IMR-90 (cell line): Measurements from ENCODE around the gene TGFBR2. TPM values are rescaled to one million over a fixed set of nuclear protein-coding genes. Genes with fewer than 3 reads are reported as not detected.

Experiments
- ATAC-seq: fragments of 200-7000 bp; cut with Tn5 transposase; 2 replicates; pipeline ENCODE4 v1.9.1; 2020; ENCODE audit warnings: low read depth, mild to moderate bottlenecking, moderate library complexity
- BruUV-seq: library from RNA; stranded (reverse); fragments of 400-500 nt; replicated peaks from 2 replicates; lab custom pipeline; 2021; lab: Mats Ljungman, UMichigan
- CTCF ChIA-PET: fragments of 300-600 bp; formaldehyde crosslinking; extraction: SDS; loops from one replicate; lab custom pipeline; 2021; ENCODE audit warnings: antibody characterized with exemption; lab: Yijun Ruan, JAX
- POLR2A ChIA-PET: fragments of 300-600 bp; sonication (Branson Sonifier 250); formaldehyde crosslinking; loops from one replicate; lab custom pipeline; 2022; ENCODE audit warnings: antibody characterized with exemption; ENCODE audit not compliant: unreplicated experiment; lab: Charles Lee
- DNase-seq: peaks from one replicate; pipeline ENCODE4 v3.0.0; 2013
- H2AFZ ChIP-seq: replicated peaks from 2 replicates; pipeline ENCODE3; 2013; ENCODE audit warnings: low read length, mild to moderate bottlenecking; ENCODE audit not compliant: poor library complexity
- H2AK5ac ChIP-seq: 2 replicates; pipeline ENCODE4 v1.6.1; 2013; ENCODE audit warnings: low read depth, low read length, inconsistent platforms
- H2AK9ac ChIP-seq: replicated peaks from 2 replicates; pipeline ENCODE3; 2013; ENCODE audit warnings: mild to moderate bottlenecking, low read depth, low read length, moderate library complexity; ENCODE audit not compliant: poor library complexity
- H2BK120ac ChIP-seq: 2 replicates; pipeline ENCODE4 v1.6.1; 2013; ENCODE audit warnings: low read depth, low read length, inconsistent platforms
- H2BK15ac ChIP-seq: 3 replicates; pipeline ENCODE4 v1.6.1; 2013; ENCODE audit warnings: low read depth, low read length, inconsistent platforms
- H2BK20ac ChIP-seq: 2 replicates; pipeline ENCODE4 v1.6.1; 2013; ENCODE audit warnings: low read depth, mild to moderate bottlenecking, inconsistent platforms, low read length, moderate library complexity
- H2BK5ac ChIP-seq: 2 replicates; pipeline ENCODE4 v1.6.1; 2013; ENCODE audit warnings: mild to moderate bottlenecking, low read depth, low read length, inconsistent platforms; ENCODE audit not compliant: poor library complexity, severe bottlenecking
- H3K14ac ChIP-seq: replicated peaks from 2 replicates; pipeline ENCODE4 v1.6.1; 2013; ENCODE audit warnings: low read depth, low read length, inconsistent platforms
- H3K18ac ChIP-seq: 2 replicates; pipeline ENCODE4 v1.6.1; 2013; ENCODE audit warnings: low read depth, low read length, control low read depth
- H3K23ac ChIP-seq: 2 replicates; pipeline ENCODE4 v1.6.1; 2013; ENCODE audit warnings: low read depth, low read length, inconsistent platforms
- H3K27ac ChIP-seq: 2 replicates; pipeline ENCODE4 v1.5.1; 2013; ENCODE audit warnings: mild to moderate bottlenecking, control low read depth, low read length; ENCODE audit not compliant: insufficient read depth
- H3K27me3 ChIP-seq: 2 replicates; pipeline ENCODE4 v1.6.1; 2013; ENCODE audit warnings: low read length; ENCODE audit not compliant: control insufficient read depth, insufficient read depth
- H3K36me3 ChIP-seq: 2 replicates; pipeline ENCODE4 v1.6.1; 2013; ENCODE audit warnings: low read length, mixed read lengths; ENCODE audit not compliant: control insufficient read depth, insufficient read depth
- H3K4ac ChIP-seq: 2 replicates; pipeline ENCODE4 v1.6.1; 2013; ENCODE audit warnings: low read depth, low read length, inconsistent platforms
- H3K4me1 ChIP-seq: 2 replicates; pipeline ENCODE4 v1.6.1; 2013; ENCODE audit warnings: low read length, mixed read lengths; ENCODE audit not compliant: control insufficient read depth, insufficient read depth
- H3K4me2 ChIP-seq: 2 replicates; pipeline ENCODE4 v1.6.1; 2013; ENCODE audit warnings: low read depth, mild to moderate bottlenecking, control low read depth, low read length, moderate library complexity
- H3K4me3 ChIP-seq: 2 replicates; pipeline ENCODE4 v1.5.1; 2013; ENCODE audit warnings: low read depth, mild to moderate bottlenecking, control low read depth, low read length, moderate library complexity; ENCODE audit not compliant: insufficient read depth
- H3K56ac ChIP-seq: 2 replicates; pipeline ENCODE4 v1.6.1; 2013; ENCODE audit warnings: low read length, inconsistent platforms; ENCODE audit not compliant: insufficient read depth; ENCODE audit errors: extremely low read depth
- H3K79me1 ChIP-seq, 2 experiments: 2 replicates each; pipeline ENCODE4 v1.6.1; 2013; ENCODE audit warnings: low read length in 2 of 2, inconsistent platforms in 1 of 2, low read depth in 1 of 2
- H3K9ac ChIP-seq: 2 replicates; pipeline ENCODE4 v1.6.1; 2013; ENCODE audit warnings: low read depth, low read length, control low read depth
- H3K9me1 ChIP-seq: 2 replicates; pipeline ENCODE4 v1.6.1; 2013; ENCODE audit warnings: low read length, inconsistent platforms; ENCODE audit not compliant: insufficient read depth
- H3K9me3 ChIP-seq: 2 replicates; pipeline ENCODE4 v1.6.1; 2013; ENCODE audit warnings: low read length; ENCODE audit not compliant: control insufficient read depth, insufficient read depth
- H4K20me1 ChIP-seq: 2 replicates; pipeline ENCODE4 v1.6.1; 2013; ENCODE audit warnings: low read length, inconsistent platforms; ENCODE audit not compliant: insufficient read depth
- H4K5ac ChIP-seq: 2 replicates; pipeline ENCODE4 v1.6.1; 2013; ENCODE audit warnings: mild to moderate bottlenecking, low read depth, low read length, control low read depth
- H4K8ac ChIP-seq, 2 experiments: 2 replicates each; pipeline ENCODE4 v1.6.1; 2013; ENCODE audit warnings: low read depth in 2 of 2, low read length in 2 of 2, control low read depth in 1 of 2, inconsistent platforms in 1 of 2
- H4K91ac ChIP-seq: 2 replicates; pipeline ENCODE4 v1.6.1; 2013; ENCODE audit warnings: low read depth, low read length, inconsistent platforms; ENCODE audit not compliant: insufficient read depth
- POLR2A ChIP-seq: IDR thresholded peaks from 2 replicates; pipeline ENCODE4 v1.6.1; 2012; ENCODE audit warnings: mild to moderate bottlenecking, low read depth, low read length
- RFX5 ChIP-seq: IDR thresholded peaks from 2 replicates; pipeline ENCODE4 v1.8.0; 2012; ENCODE audit warnings: low read depth, mild to moderate bottlenecking, low read length, moderate library complexity
- dilution Hi-C: fragments of 300-500 bp; cut with HindIII; formaldehyde crosslinking; loops from one replicate; pipeline ENCODE4 v1.14.3; 2018; ENCODE audit warnings: low sequenced_read_pairs; ENCODE audit not compliant: unreplicated experiment
- in situ Hi-C: fragments of 300-500 bp; cut with MboI; formaldehyde crosslinking; loops from 3 replicates; pipeline ENCODE4 v1.14.3; 2019; ENCODE audit warnings: low sequenced_read_pairs, inconsistent platforms, mixed read lengths
- intact Hi-C: fragments of 100-400 bp; cut with micrococcal nuclease; formaldehyde crosslinking; loops from 2 replicates; pipeline ENCODE4 v1.10.0; 2022
- polyA plus RNA-seq, 3 experiments: library from polyadenylated mRNA; depleted of rRNA; stranded (reverse); fragments of >200 nt; gene quantifications; 2 replicates each; pipeline ENCODE4 v1.2.3, GENCODE V29; 2012; ENCODE audit warnings: low replicate concordance in 1 of 3
- total RNA-seq: library from RNA; depleted of rRNA; stranded (reverse); fragments of >200 nt; gene quantifications from 2 replicates; pipeline ENCODE4 v1.2.3, GENCODE V29; 2012

Gene TGFBR2
- total and polyA plus RNA-seq, 2 of the 4 experiments (the other 2 are of a cell fraction) = 63.7 to 87.5 TPM

GRCh38 chr3:30708472-30708871 is 102.1 kb downstream of the TGFBR2 start:
- Histone ChIP-seq H3K18ac (no peak overlapping the region), H4K8ac (no peak overlapping the region), H3K4me2 (no peak overlapping the region), H4K91ac (no peak overlapping the region), H3K14ac (no peak overlapping the region), H3K9me3 (peaks cover under 1% of the 10 kb centered on the region; the same call in 1 of the 2 replicates), H4K5ac (no peak overlapping the region), H3K36me3 (no peaks in the 10 kb centered on the region), H3K27me3 (no peaks in the 10 kb centered on the region), H3K23ac (no peak overlapping the region), H3K4me3 (no peak overlapping the region), H3K9me1 (no peaks in the 10 kb centered on the region), H3K56ac (no peak overlapping the region), H3K27ac (no peak overlapping the region), H2BK120ac (no peak overlapping the region), H2BK20ac (no peak overlapping the region), H2AK5ac (no peak overlapping the region), H2AFZ (no peak overlapping the region), H3K79me1 (no peaks in the 10 kb centered on the region), H2AK9ac (no peak overlapping the region), H4K20me1 (no peaks in the 10 kb centered on the region), H2BK5ac (no peak overlapping the region), H3K4me1 (no peaks in the 10 kb centered on the region), H2BK15ac (no peak overlapping the region), H3K4ac (no peak overlapping the region), H3K9ac (no peak overlapping the region)
- intact Hi-C loops (no loop called here), dilution Hi-C loops (no loop called here), in situ Hi-C loops (no loop called here)
- no TSS peak for BruUV-seq
- POLR2A ChIA-PET = no interaction called here
- no peak for ATAC-seq
- no peak for DNase-seq
- TF ChIP-seq RFX5 = no peak
- TF ChIP-seq POLR2A = no peak
- CTCF ChIA-PET = no interaction called here
